ENCODE results near the gene TRPM5.

TRPM5 gene

GRCh38 chr11:2451916-2452315, 7.6 kb upstream of the TRPM5 start:
- DNase-seq = no peak

- DNase-seq = no peak
Measured at GRCh38 chr11:2451336-2451735, 7.0 kb upstream of the TRPM5 start.

GRCh38 chr11:2450321-2451041, 6.2 kb upstream of the TRPM5 start:
- no peak for DNase-seq

GRCh38 chr11:2449548-2450320, 5.4 kb upstream of the TRPM5 start:
- no peak for DNase-seq

GRCh38 chr11:2448661-2449547, 4.6 kb upstream of the TRPM5 start:
- no peak for DNase-seq

- no peak for DNase-seq
Measured at GRCh38 chr11:2447951-2448650, 3.8 kb upstream of the TRPM5 start.

- no peak for DNase-seq
Measured at GRCh38 chr11:2447253-2447950, 3.1 kb upstream of the TRPM5 start.

GRCh38 chr11:2446590-2447252, 2.4 kb upstream of the TRPM5 start:
- DNase-seq = no peak

- DNase-seq = no peak
Measured at GRCh38 chr11:2445746-2446551, 1.6 kb upstream of the TRPM5 start.

GRCh38 chr11:2444821-2445745, 769 bp upstream of the TRPM5 start, which contains the start of gene KCNQ1:
TSS of gene KCNQ1 (plus strand) at chr11:2445008. CDS start at chr11:2445099, 91 bp downstream.
- peak; percentile 42 for DNase-seq

GRCh38 chr11:2443406-2443805, 908 bp downstream of the TRPM5 start:
- DNase-seq = no peak

GRCh38 chr11:2442589-2442988, 1.7 kb downstream of the TRPM5 start:
- DNase-seq = peak; percentile 1

- DNase-seq = no peak
Measured at GRCh38 chr11:2441171-2441570, 3.1 kb downstream of the TRPM5 start.

- DNase-seq = no peak
Measured at GRCh38 chr11:2440646-2441045, 3.7 kb downstream of the TRPM5 start.

GRCh38 chr11:2439820-2440219, 4.5 kb downstream of the TRPM5 start:
- DNase-seq = no peak

GRCh38 chr11:2437516-2437915, 6.8 kb downstream of the TRPM5 start:
- no peak for DNase-seq

- DNase-seq = no peak
Measured at GRCh38 chr11:2436521-2437031, 7.7 kb downstream of the TRPM5 start.

GRCh38 chr11:2436013-2436520, 8.2 kb downstream of the TRPM5 start:
- no peak for DNase-seq

All from stimulated activated CD4-positive, alpha-beta T cell treated with anti-CD3 and anti-CD28 coated beads, Interleukin-4, amount 100 ng/mL, for 1 hour (primary cell).